Fibroblast of villous mesenchyme (primary cell): ENCODE measurements around the gene UBC. TPM values are rescaled to one million over a fixed set of nuclear protein-coding genes. Genes with fewer than 3 reads are reported as not detected.

ENCODE experiments used
- DNase-seq: peaks from one replicate; pipeline ENCODE4 v3.0.0-alpha.2; 2010; ENCODE audit warnings: low read depth
- H3K4me3 ChIP-seq: 2 replicates; pipeline ENCODE4 v1.5.1; 2011; ENCODE audit warnings: low read depth, mild to moderate bottlenecking, low read length
- small RNA-seq: library from RNA; depleted of rRNA; stranded (forward); fragments of <200 nt; gene quantifications from one replicate; pipeline ENCODE3, GENCODE V24; 2012
- total RNA-seq: library from RNA; depleted of rRNA; stranded (reverse); fragments of >200 nt; gene quantifications from 2 replicates; pipeline ENCODE4 v1.2.3, GENCODE V29; 2012
- TF ChIP-seq, protein P1 (sequence below): IDR thresholded peaks from 2 replicates; pipeline ENCODE4 v1.5.1; 2012; ENCODE audit warnings: low read depth, mild to moderate bottlenecking, low read length; ENCODE audit not compliant: insufficient read depth

The UBC gene
- total RNA-seq, 1 donor = 1,520 TPM

DNA sequence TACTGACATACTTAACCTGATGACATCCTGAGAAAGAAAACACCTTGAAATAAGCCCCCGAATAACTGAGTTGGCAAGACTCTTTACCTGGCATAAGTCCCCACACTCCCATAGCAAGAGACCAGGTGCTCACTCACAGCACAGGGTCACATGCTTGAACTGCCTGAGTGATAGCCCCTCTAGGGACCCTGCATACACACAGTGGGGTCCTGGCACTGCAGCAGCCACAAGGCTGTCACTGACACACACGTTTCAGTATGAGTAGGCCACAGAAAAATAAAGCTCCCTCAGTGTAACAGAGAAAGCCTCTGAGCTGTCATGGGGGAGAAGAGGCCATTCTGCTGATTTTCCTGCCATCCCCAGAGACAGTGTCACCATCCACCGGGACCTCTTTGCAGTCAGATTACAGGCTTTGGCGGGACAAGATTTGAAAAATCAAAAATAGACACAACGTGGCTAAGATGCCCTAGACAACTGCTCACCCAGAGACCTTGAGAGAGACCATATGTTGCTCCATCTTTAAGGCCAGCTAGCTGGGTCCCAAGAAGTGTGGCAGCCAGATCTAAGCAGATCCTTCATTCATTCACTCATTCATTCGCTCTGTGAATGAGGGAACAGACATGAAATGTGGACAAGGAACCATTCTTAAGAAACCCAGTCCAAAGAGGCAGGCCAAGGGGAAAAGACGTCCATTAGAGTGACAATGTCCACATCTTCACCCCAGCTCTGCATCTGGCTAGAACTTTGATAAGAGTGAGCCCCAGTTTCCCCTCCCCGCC is 52.4 kb downstream of the UBC start:
- no peak for DNase-seq
- H3K4me3 ChIP-seq = peak overlapping the region; percentile 69
- TF ChIP-seq, protein P1, sequence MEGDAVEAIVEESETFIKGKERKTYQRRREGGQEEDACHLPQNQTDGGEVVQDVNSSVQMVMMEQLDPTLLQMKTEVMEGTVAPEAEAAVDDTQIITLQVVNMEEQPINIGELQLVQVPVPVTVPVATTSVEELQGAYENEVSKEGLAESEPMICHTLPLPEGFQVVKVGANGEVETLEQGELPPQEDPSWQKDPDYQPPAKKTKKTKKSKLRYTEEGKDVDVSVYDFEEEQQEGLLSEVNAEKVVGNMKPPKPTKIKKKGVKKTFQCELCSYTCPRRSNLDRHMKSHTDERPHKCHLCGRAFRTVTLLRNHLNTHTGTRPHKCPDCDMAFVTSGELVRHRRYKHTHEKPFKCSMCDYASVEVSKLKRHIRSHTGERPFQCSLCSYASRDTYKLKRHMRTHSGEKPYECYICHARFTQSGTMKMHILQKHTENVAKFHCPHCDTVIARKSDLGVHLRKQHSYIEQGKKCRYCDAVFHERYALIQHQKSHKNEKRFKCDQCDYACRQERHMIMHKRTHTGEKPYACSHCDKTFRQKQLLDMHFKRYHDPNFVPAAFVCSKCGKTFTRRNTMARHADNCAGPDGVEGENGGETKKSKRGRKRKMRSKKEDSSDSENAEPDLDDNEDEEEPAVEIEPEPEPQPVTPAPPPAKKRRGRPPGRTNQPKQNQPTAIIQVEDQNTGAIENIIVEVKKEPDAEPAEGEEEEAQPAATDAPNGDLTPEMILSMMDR = no peak

Small RNAs within 50 kb of the gene (small RNA-seq; reads per million reads assigned to genes)
- gene MIR5188 (not detected), gene RNU6-927P (not detected)

Other genes with a start within 250 kb of the UBC start
- gene SCARB1, start 50.8 kb downstream of the UBC start, total RNA-seq = 22.5 and 28.5 TPM in 2 replicates
- gene DHX37, start 74.5 kb upstream of the UBC start, total RNA-seq = 16.4 and 17.7 TPM in 2 replicates
- gene BRI3BP, start 79.0 kb upstream of the UBC start, total RNA-seq = 4.5 and 8.6 TPM in 2 replicates
- gene AACS, start 150.8 kb upstream of the UBC start, total RNA-seq = 42.5 and 44.9 TPM in 2 replicates